GM23338 (cell line): Measurements from ENCODE around the gene NDST1.

Experiments used
- CREB1 ChIP-seq: fragments of 250-450 bp; sonication (Bioruptor Pico); IDR thresholded peaks from 2 replicates; pipeline ENCODE4 v1.5.0; 2020; ENCODE audit warnings: low read depth, mild to moderate bottlenecking, moderate library complexity
- EZH2 ChIP-seq: fragments of 200-600 bp; sonication (generic); IDR thresholded peaks from one replicate; pipeline ENCODE4 v1.8.0; 2017; ENCODE audit warnings: antibody characterized with exemption, mild to moderate bottlenecking, low read depth; ENCODE audit not compliant: unreplicated experiment
- EZH2phosphoT487 ChIP-seq: fragments of 200-600 bp; sonication (generic); IDR thresholded peaks from one replicate; pipeline ENCODE4 v1.8.1; 2018; ENCODE audit warnings: antibody characterized with exemption; ENCODE audit not compliant: unreplicated experiment
- JUNB ChIP-seq: IDR thresholded peaks from one replicate; pipeline ENCODE4 v1.6.1; 2016; ENCODE audit warnings: antibody characterized with exemption; ENCODE audit not compliant: unreplicated experiment
- NANOG ChIP-seq: IDR thresholded peaks from 2 replicates; pipeline ENCODE4 v1.6.1; 2016; ENCODE audit warnings: antibody characterized with exemption, borderline replicate concordance
- POLR2AphosphoS5 ChIP-seq: IDR thresholded peaks from 2 replicates; pipeline ENCODE4 v1.6.1; 2016; ENCODE audit warnings: antibody characterized with exemption, low read depth
- STAT1 ChIP-seq: IDR thresholded peaks from one replicate; pipeline ENCODE4 v1.6.1; 2016; ENCODE audit warnings: antibody characterized with exemption; ENCODE audit not compliant: unreplicated experiment
- ZNF114 ChIP-seq: fragments of 250-450 bp; sonication (Bioruptor Pico); IDR thresholded peaks from 2 replicates; pipeline ENCODE4 v1.5.0; 2020; ENCODE audit warnings: mild to moderate bottlenecking, moderate library complexity
- TF ChIP-seq, protein P1 (sequence below): IDR thresholded peaks from one replicate; pipeline ENCODE4 v1.6.1; 2018; ENCODE audit warnings: antibody characterized with exemption; ENCODE audit not compliant: unreplicated experiment
- TF ChIP-seq, protein P2 (sequence below), 2 experiments: fragments of 200-600 bp in 1 of 2; sonication (generic) in 1 of 2; conservative IDR thresholded peaks; 2 replicates each; pipeline versions ENCODE4 v1.5.1 to v1.6.1; 2016 to 2017; ENCODE audit warnings: antibody characterized with exemption in 2 of 2, low read depth in 2 of 2, mild to moderate bottlenecking in 2 of 2, moderate library complexity in 1 of 2
- TF ChIP-seq, protein P3 (sequence below): fragments of 250-450 bp; sonication (Bioruptor Pico); IDR thresholded peaks from 2 replicates; pipeline ENCODE4 v1.5.0; 2020; ENCODE audit warnings: mild to moderate bottlenecking, moderate library complexity
- TF ChIP-seq, protein P4 (sequence below): IDR thresholded peaks from 2 replicates; pipeline ENCODE4 v1.6.1; 2016; ENCODE audit warnings: antibody characterized with exemption

DNA sequence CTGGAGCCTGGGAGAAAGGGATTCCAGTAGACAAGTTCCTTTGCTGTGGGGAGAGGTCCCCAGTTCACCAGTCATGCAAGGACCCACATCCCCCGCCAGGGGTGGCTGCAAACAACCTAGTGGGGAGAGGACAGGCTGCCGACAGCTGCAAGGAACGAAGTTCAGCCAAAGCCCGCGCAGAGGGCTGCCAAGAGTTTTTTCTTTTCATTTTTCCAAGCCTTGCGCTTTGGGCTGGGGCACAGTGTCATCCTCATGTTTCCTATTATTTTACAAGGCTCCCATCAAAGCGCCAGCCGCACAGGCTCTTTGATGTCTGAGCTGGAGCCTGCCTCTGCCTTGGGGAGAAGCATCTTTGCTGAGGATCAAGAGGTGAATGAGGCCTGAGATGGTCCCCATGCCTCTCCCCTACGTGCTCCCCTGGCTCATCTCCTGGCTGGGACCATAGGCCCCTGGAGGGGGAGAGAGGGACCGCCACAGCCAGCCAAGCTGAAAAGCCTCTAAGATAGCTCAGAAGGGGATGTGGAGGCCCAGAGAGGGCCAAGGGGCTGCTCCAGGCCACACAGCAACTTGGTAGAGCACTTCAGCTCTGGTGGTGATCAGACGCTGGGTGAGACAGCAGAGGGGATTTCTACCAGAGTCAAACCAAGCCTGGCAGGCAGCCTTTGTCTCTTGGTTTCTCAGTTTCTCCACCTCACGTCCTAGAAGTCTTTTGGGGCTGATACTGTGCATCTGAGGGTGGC, 82.1 kb downstream of the NDST1 start:
- TF ChIP-seq, protein P1, sequence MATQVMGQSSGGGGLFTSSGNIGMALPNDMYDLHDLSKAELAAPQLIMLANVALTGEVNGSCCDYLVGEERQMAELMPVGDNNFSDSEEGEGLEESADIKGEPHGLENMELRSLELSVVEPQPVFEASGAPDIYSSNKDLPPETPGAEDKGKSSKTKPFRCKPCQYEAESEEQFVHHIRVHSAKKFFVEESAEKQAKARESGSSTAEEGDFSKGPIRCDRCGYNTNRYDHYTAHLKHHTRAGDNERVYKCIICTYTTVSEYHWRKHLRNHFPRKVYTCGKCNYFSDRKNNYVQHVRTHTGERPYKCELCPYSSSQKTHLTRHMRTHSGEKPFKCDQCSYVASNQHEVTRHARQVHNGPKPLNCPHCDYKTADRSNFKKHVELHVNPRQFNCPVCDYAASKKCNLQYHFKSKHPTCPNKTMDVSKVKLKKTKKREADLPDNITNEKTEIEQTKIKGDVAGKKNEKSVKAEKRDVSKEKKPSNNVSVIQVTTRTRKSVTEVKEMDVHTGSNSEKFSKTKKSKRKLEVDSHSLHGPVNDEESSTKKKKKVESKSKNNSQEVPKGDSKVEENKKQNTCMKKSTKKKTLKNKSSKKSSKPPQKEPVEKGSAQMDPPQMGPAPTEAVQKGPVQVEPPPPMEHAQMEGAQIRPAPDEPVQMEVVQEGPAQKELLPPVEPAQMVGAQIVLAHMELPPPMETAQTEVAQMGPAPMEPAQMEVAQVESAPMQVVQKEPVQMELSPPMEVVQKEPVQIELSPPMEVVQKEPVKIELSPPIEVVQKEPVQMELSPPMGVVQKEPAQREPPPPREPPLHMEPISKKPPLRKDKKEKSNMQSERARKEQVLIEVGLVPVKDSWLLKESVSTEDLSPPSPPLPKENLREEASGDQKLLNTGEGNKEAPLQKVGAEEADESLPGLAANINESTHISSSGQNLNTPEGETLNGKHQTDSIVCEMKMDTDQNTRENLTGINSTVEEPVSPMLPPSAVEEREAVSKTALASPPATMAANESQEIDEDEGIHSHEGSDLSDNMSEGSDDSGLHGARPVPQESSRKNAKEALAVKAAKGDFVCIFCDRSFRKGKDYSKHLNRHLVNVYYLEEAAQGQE: no peak
- TF ChIP-seq, protein P2, sequence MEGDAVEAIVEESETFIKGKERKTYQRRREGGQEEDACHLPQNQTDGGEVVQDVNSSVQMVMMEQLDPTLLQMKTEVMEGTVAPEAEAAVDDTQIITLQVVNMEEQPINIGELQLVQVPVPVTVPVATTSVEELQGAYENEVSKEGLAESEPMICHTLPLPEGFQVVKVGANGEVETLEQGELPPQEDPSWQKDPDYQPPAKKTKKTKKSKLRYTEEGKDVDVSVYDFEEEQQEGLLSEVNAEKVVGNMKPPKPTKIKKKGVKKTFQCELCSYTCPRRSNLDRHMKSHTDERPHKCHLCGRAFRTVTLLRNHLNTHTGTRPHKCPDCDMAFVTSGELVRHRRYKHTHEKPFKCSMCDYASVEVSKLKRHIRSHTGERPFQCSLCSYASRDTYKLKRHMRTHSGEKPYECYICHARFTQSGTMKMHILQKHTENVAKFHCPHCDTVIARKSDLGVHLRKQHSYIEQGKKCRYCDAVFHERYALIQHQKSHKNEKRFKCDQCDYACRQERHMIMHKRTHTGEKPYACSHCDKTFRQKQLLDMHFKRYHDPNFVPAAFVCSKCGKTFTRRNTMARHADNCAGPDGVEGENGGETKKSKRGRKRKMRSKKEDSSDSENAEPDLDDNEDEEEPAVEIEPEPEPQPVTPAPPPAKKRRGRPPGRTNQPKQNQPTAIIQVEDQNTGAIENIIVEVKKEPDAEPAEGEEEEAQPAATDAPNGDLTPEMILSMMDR (conservative IDR thresholded peaks at IDR 0.05; ENCODE audit: low read depth in 2 of 2): peak; percentile 38 to 68
- TF ChIP-seq POLR2AphosphoS5: no peak
- no peak for TF ChIP-seq EZH2
- no peak for TF ChIP-seq JUNB
- TF ChIP-seq STAT1: no peak
- TF ChIP-seq EZH2phosphoT487: no peak
- no peak for TF ChIP-seq ZNF114 (CRISPR knock-in tag)
- TF ChIP-seq CREB1 (CRISPR knock-in tag): no peak
- TF ChIP-seq NANOG: no peak
- TF ChIP-seq, protein P3, sequence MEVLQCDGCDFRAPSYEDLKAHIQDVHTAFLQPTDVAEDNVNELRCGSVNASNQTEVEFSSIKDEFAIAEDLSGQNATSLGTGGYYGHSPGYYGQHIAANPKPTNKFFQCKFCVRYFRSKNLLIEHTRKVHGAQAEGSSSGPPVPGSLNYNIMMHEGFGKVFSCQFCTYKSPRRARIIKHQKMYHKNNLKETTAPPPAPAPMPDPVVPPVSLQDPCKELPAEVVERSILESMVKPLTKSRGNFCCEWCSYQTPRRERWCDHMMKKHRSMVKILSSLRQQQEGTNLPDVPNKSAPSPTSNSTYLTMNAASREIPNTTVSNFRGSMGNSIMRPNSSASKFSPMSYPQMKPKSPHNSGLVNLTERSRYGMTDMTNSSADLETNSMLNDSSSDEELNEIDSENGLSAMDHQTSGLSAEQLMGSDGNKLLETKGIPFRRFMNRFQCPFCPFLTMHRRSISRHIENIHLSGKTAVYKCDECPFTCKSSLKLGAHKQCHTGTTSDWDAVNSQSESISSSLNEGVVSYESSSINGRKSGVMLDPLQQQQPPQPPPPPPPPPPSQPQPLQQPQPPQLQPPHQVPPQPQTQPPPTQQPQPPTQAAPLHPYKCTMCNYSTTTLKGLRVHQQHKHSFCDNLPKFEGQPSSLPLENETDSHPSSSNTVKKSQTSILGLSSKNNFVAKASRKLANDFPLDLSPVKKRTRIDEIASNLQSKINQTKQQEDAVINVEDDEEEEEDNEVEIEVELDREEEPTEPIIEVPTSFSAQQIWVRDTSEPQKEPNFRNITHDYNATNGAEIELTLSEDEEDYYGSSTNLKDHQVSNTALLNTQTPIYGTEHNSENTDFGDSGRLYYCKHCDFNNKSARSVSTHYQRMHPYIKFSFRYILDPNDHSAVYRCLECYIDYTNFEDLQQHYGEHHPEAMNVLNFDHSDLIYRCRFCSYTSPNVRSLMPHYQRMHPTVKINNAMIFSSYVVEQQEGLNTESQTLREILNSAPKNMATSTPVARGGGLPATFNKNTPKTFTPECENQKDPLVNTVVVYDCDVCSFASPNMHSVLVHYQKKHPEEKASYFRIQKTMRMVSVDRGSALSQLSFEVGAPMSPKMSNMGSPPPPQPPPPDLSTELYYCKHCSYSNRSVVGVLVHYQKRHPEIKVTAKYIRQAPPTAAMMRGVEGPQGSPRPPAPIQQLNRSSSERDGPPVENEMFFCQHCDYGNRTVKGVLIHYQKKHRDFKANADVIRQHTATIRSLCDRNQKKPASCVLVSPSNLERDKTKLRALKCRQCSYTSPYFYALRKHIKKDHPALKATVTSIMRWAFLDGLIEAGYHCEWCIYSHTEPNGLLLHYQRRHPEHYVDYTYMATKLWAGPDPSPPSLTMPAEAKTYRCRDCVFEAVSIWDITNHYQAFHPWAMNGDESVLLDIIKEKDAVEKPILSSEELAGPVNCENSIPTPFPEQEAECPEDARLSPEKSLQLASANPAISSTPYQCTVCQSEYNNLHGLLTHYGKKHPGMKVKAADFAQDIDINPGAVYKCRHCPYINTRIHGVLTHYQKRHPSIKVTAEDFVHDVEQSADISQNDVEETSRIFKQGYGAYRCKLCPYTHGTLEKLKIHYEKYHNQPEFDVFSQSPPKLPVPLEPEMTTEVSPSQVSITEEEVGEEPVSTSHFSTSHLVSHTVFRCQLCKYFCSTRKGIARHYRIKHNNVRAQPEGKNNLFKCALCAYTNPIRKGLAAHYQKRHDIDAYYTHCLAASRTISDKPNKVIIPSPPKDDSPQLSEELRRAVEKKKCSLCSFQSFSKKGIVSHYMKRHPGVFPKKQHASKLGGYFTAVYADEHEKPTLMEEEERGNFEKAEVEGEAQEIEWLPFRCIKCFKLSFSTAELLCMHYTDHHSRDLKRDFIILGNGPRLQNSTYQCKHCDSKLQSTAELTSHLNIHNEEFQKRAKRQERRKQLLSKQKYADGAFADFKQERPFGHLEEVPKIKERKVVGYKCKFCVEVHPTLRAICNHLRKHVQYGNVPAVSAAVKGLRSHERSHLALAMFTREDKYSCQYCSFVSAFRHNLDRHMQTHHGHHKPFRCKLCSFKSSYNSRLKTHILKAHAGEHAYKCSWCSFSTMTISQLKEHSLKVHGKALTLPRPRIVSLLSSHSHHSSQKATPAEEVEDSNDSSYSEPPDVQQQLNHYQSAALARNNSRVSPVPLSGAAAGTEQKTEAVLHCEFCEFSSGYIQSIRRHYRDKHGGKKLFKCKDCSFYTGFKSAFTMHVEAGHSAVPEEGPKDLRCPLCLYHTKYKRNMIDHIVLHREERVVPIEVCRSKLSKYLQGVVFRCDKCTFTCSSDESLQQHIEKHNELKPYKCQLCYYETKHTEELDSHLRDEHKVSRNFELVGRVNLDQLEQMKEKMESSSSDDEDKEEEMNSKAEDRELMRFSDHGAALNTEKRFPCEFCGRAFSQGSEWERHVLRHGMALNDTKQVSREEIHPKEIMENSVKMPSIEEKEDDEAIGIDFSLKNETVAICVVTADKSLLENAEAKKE (CRISPR knock-in tag): no peak
- TF ChIP-seq, protein P4, sequence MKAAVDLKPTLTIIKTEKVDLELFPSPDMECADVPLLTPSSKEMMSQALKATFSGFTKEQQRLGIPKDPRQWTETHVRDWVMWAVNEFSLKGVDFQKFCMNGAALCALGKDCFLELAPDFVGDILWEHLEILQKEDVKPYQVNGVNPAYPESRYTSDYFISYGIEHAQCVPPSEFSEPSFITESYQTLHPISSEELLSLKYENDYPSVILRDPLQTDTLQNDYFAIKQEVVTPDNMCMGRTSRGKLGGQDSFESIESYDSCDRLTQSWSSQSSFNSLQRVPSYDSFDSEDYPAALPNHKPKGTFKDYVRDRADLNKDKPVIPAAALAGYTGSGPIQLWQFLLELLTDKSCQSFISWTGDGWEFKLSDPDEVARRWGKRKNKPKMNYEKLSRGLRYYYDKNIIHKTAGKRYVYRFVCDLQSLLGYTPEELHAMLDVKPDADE: no peak
